ENCODE measurements around the gene MRPS34. TPM values are rescaled to one million over a fixed set of nuclear protein-coding genes. Genes with fewer than 3 reads are reported as not detected.

Gene MRPS34
- total RNA-seq, 1 experiment from 2014 or later: 109 TPM

GRCh38 chr16:1809281-1809801 lies 36.4 kb upstream of the MRPS34 start:
- H3K27me3 Mint-ChIP-seq (ENCODE audit: insufficient read depth, unreplicated experiment): no peaks in the 10 kb centered on the region
- H3K4me3 Mint-ChIP-seq (ENCODE audit: unreplicated experiment): no peak overlapping the region
- no TSS peak for BruUV-seq (replicated peaks)
- CTCF ChIA-PET: no interaction called here
- peaks cover 6% of the 10 kb centered on the region for H3K36me3 Mint-ChIP-seq (ENCODE audit: insufficient read depth, unreplicated experiment)
- Histone ChIP-seq H3K27me3 (replicated peaks; ENCODE audit: control insufficient read depth, insufficient read depth, low read length) (no peaks in the 10 kb centered on the region), H3K36me3 (ENCODE audit: control insufficient read depth, insufficient read depth, low read length) (no peaks in the 10 kb centered on the region), H3K4me1 (no peaks in the 10 kb centered on the region), H3K4me3 (ENCODE audit: low read depth, low read length) (no peak overlapping the region), H3K9me3 (no peaks in the 10 kb centered on the region)
- H3K4me1 Mint-ChIP-seq (ENCODE audit: low read depth, unreplicated experiment): no peaks in the 10 kb centered on the region
- intact Hi-C loops (cut with micrococcal nuclease; ENCODE audit: unreplicated experiment): no loop called here
- POLR2A ChIA-PET: no interaction called here
- H3K27ac Mint-ChIP-seq (ENCODE audit: unreplicated experiment): no peak overlapping the region
- no peak for DNase-seq
- H3K9me3 Mint-ChIP-seq (ENCODE audit: unreplicated experiment): no peaks in the 10 kb centered on the region
- TF ChIP-seq CTCF (IDR thresholded peaks at IDR 0.05; ENCODE audit: insufficient read depth in 1 of 2, low read depth in 1 of 2, low read length in 1 of 2, severe bottlenecking in 1 of 2, unreplicated experiment in 1 of 2): no peak

- DNase-seq: no peak
- no peaks in the 10 kb centered on the region for H3K9me3 Mint-ChIP-seq (ENCODE audit: unreplicated experiment)
- Histone ChIP-seq H3K4me3 (ENCODE audit: low read depth, low read length) (no peak overlapping the region), H3K4me1 (no peaks in the 10 kb centered on the region), H3K9me3 (no peaks in the 10 kb centered on the region), H3K27me3 (replicated peaks; ENCODE audit: control insufficient read depth, insufficient read depth, low read length) (no peaks in the 10 kb centered on the region), H3K36me3 (ENCODE audit: control insufficient read depth, insufficient read depth, low read length) (no peaks in the 10 kb centered on the region)
- no peak for TF ChIP-seq CTCF (IDR thresholded peaks at IDR 0.05; ENCODE audit: insufficient read depth in 1 of 2, low read depth in 1 of 2, low read length in 1 of 2, severe bottlenecking in 1 of 2, unreplicated experiment in 1 of 2)
- no peak overlapping the region for H3K4me3 Mint-ChIP-seq (ENCODE audit: unreplicated experiment)
- ChIA-PET POLR2A (no interaction called here), CTCF (no interaction called here)
- BruUV-seq (replicated peaks): no TSS peak
- H3K36me3 Mint-ChIP-seq (ENCODE audit: insufficient read depth, unreplicated experiment): peaks cover 11% of the 10 kb centered on the region
- H3K27me3 Mint-ChIP-seq (ENCODE audit: insufficient read depth, unreplicated experiment): no peaks in the 10 kb centered on the region
- no peaks in the 10 kb centered on the region for H3K4me1 Mint-ChIP-seq (ENCODE audit: low read depth, unreplicated experiment)
- H3K27ac Mint-ChIP-seq (ENCODE audit: unreplicated experiment): no peak overlapping the region
- intact Hi-C loops (cut with micrococcal nuclease; ENCODE audit: unreplicated experiment): no loop called here
Measured at GRCh38 chr16:1808691-1809090, 35.8 kb upstream of the MRPS34 start.

GRCh38 chr16:1807626-1808025 lies 34.7 kb upstream of the MRPS34 start:
- no TSS peak for BruUV-seq (replicated peaks)
- H3K4me1 Mint-ChIP-seq (ENCODE audit: low read depth, unreplicated experiment): no peaks in the 10 kb centered on the region
- intact Hi-C loops (cut with micrococcal nuclease; ENCODE audit: unreplicated experiment): no loop called here

More at GRCh38 chr16:1807626-1808025, 34.7 kb upstream of the MRPS34 start:
- H3K4me3 Mint-ChIP-seq (ENCODE audit: unreplicated experiment): no peak overlapping the region
- TF ChIP-seq CTCF (IDR thresholded peaks at IDR 0.05; ENCODE audit: insufficient read depth in 1 of 2, low read depth in 1 of 2, low read length in 1 of 2, severe bottlenecking in 1 of 2, unreplicated experiment in 1 of 2): no peak
- ChIA-PET CTCF (no interaction called here), POLR2A (no interaction called here)
- no peak for DNase-seq
- no peak overlapping the region for H3K4me3 ChIP-seq (ENCODE audit: low read depth, low read length)
- peaks cover 5% of the 10 kb centered on the region for H3K36me3 Mint-ChIP-seq (ENCODE audit: insufficient read depth, unreplicated experiment)
- no peaks in the 10 kb centered on the region for H3K9me3 Mint-ChIP-seq (ENCODE audit: unreplicated experiment)
- H3K27me3 Mint-ChIP-seq (ENCODE audit: insufficient read depth, unreplicated experiment): no peaks in the 10 kb centered on the region
- no peaks in the 10 kb centered on the region for H3K27me3 ChIP-seq (replicated peaks; ENCODE audit: control insufficient read depth, insufficient read depth, low read length)
- H3K4me1 ChIP-seq: no peaks in the 10 kb centered on the region
- no peaks in the 10 kb centered on the region for H3K36me3 ChIP-seq (ENCODE audit: control insufficient read depth, insufficient read depth, low read length)
- H3K9me3 ChIP-seq: no peaks in the 10 kb centered on the region
- no peak overlapping the region for H3K27ac Mint-ChIP-seq (ENCODE audit: unreplicated experiment)

Measured in Caco-2 (cell line).